Esophagus muscularis mucosa (tissue), 3 donors: ENCODE data around the gene UBASH3B.

ENCODE experiments used
- POLR2A ChIP-seq: fragments of 450-650 bp; IDR thresholded peaks from one replicate; pipeline ENCODE4 v1.6.1; 2017; ENCODE audit warnings: antibody characterized with exemption, moderate library complexity, mild to moderate bottlenecking, low read depth
- POLR2AphosphoS5 ChIP-seq, 2 donors: sonication (generic); formaldehyde crosslinking; IDR thresholded peaks; one replicate each; pipeline ENCODE4 v1.6.1; 2017; ENCODE audit warnings: antibody characterized with exemption in 2 of 2
- TF ChIP-seq, protein P1 (sequence below), 3 experiments: fragments of 200-600 bp in 2 of 3; fragments of 450-650 bp in 1 of 3; sonication (generic) in 2 of 3; IDR thresholded peaks; one replicate each; pipeline ENCODE4 v1.5.1; 2017 to 2019; ENCODE audit warnings: antibody characterized with exemption in 3 of 3, mild to moderate bottlenecking in 2 of 3, moderate library complexity in 1 of 3

DNA sequence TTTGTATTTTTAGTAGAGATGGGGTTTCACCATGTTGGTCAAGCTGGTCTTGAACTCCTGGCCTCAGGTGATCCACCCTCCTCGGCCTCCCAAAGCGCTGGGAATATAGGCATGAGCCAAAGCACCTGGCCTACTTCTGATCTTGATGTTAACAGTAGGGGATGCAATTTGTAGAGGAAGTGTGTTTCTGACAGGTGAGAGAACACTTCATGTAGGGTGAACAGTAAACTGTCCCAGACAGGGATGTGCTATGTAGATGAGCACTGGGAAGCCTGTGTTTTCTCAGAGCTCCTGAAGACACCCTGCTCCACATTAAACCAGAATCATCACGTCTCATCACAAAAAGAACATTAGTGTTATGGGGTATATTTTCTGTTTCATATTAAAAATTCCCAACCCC lies 45.1 kb downstream of the UBASH3B start:
- TF ChIP-seq, protein P1, sequence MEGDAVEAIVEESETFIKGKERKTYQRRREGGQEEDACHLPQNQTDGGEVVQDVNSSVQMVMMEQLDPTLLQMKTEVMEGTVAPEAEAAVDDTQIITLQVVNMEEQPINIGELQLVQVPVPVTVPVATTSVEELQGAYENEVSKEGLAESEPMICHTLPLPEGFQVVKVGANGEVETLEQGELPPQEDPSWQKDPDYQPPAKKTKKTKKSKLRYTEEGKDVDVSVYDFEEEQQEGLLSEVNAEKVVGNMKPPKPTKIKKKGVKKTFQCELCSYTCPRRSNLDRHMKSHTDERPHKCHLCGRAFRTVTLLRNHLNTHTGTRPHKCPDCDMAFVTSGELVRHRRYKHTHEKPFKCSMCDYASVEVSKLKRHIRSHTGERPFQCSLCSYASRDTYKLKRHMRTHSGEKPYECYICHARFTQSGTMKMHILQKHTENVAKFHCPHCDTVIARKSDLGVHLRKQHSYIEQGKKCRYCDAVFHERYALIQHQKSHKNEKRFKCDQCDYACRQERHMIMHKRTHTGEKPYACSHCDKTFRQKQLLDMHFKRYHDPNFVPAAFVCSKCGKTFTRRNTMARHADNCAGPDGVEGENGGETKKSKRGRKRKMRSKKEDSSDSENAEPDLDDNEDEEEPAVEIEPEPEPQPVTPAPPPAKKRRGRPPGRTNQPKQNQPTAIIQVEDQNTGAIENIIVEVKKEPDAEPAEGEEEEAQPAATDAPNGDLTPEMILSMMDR (IDR thresholded peaks at IDR 0.05): no peak
- TF ChIP-seq POLR2A (no peak), POLR2AphosphoS5 (IDR thresholded peaks at IDR 0.05) (no peak)
